HL-60 (cell line): ENCODE data around the gene MARF1.

ENCODE experiments used
- CTCF ChIP-seq: IDR thresholded peaks from one replicate; pipeline ENCODE4 v1.5.1; 2011; ENCODE audit warnings: low read length, control low read depth, inconsistent platforms; ENCODE audit not compliant: insufficient read depth
- GABPA ChIP-seq: IDR thresholded peaks from 2 replicates; pipeline ENCODE4 v1.6.1; 2012; ENCODE audit warnings: low read depth
- POLR2AphosphoS5 ChIP-seq: IDR thresholded peaks from 2 replicates; pipeline ENCODE4 v1.6.1; 2012; ENCODE audit warnings: low read depth
- REST ChIP-seq: IDR thresholded peaks from 2 replicates; pipeline ENCODE4 v1.6.1; 2012; ENCODE audit warnings: low read depth; ENCODE audit not compliant: insufficient replicate concordance
- SPI1 ChIP-seq: IDR thresholded peaks from 2 replicates; pipeline ENCODE4 v1.6.1; 2012; ENCODE audit warnings: low read depth, mild to moderate bottlenecking, borderline replicate concordance

GRCh38 chr16:15607700-15608396 is 35.1 kb downstream of the MARF1 start:
- no peak for TF ChIP-seq CTCF
- TF ChIP-seq POLR2AphosphoS5 = no peak
- no peak for TF ChIP-seq SPI1
- TF ChIP-seq REST = no peak
- no peak for TF ChIP-seq GABPA
